NCI-H748 (cell line): ENCODE results near the gene PDZD4.

ENCODE experiments used
- DNase-seq: peaks from one replicate; lab custom pipeline; 2025; ENCODE audit not compliant: unreplicated experiment; lab: John Stamatoyannopoulos, UW

PDZD4 gene

GRCh38 chrX:153791104-153791852 is 39.1 kb downstream of the PDZD4 start:
- no peak for DNase-seq

- no peak for DNase-seq
These were observed 40.7 kb downstream of the PDZD4 start for GRCh38 chrX:153789654-153790053.

- no peak for DNase-seq
These were observed 43.7 kb downstream of the PDZD4 start for GRCh38 chrX:153786669-153787068.

- no peak for DNase-seq
These were observed 45.9 kb downstream of the PDZD4 start for GRCh38 chrX:153784325-153784967.

- no peak for DNase-seq
These were observed 46.8 kb downstream of the PDZD4 start for GRCh38 chrX:153783378-153784013.

GRCh38 chrX:153782871-153783270 is 47.5 kb downstream of the PDZD4 start:
- DNase-seq: no peak

- DNase-seq: peak; percentile 92
These were observed 48.0 kb downstream of the PDZD4 start for GRCh38 chrX:153782313-153782712.

GRCh38 chrX:153781428-153782047 is 48.8 kb downstream of the PDZD4 start:
- no peak for DNase-seq

GRCh38 chrX:153780678-153781427 is 49.5 kb downstream of the PDZD4 start, which contains the start of gene SRPK3:
SRPK3 (plus strand) TSS chrX:153781041; CDS start chrX:153781087, 46 bp downstream.
- DNase-seq: no peak

GRCh38 chrX:153779891-153780677 is 50.3 kb downstream of the PDZD4 start:
- no peak for DNase-seq

- DNase-seq: no peak
These were observed 51.7 kb downstream of the PDZD4 start for GRCh38 chrX:153778684-153779101.

- no peak for DNase-seq
These were observed 52.2 kb downstream of the PDZD4 start for GRCh38 chrX:153778181-153778580.

- no peak for DNase-seq
These were observed 52.9 kb downstream of the PDZD4 start for GRCh38 chrX:153777261-153778090.

- DNase-seq: peak; percentile 8
These were observed 53.7 kb downstream of the PDZD4 start for GRCh38 chrX:153776611-153777045.

GRCh38 chrX:153776120-153776599 is 54.2 kb downstream of the PDZD4 start:
- no peak for DNase-seq

- DNase-seq: no peak
These were observed 54.8 kb downstream of the PDZD4 start for GRCh38 chrX:153775293-153776119.

GRCh38 chrX:153774576-153775292 is 55.6 kb downstream of the PDZD4 start:
- DNase-seq: no peak
